Activated CD8-positive, alpha-beta T cell treated with anti-CD3 and anti-CD28 coated beads for 36 hours (primary cell): ENCODE data around the gene SFR1. TPM values are rescaled to one million over a fixed set of nuclear protein-coding genes. Genes with fewer than 3 reads are reported as not detected.

Experiments
- ATAC-seq: fragments of 200-7000 bp; cut with Tn5 transposase; one replicate; pipeline ENCODE4 v1.10.0; 2021; ENCODE audit warnings: mild to moderate bottlenecking, moderate library complexity
- CTCF ChIA-PET: fragments of 350-600 bp; sonication (Branson Sonifier 250); formaldehyde crosslinking; loops from one replicate; lab custom pipeline; 2021; ENCODE audit warnings: antibody characterized with exemption; lab: Charles Lee
- POLR2A ChIA-PET: fragments of 350-600 bp; sonication (Branson Sonifier 250); formaldehyde crosslinking; loops from one replicate; lab custom pipeline; 2021; ENCODE audit warnings: antibody characterized with exemption; lab: Charles Lee
- DNase-seq: peaks from one replicate; pipeline ENCODE4 v3.0.0-alpha.2; 2020
- H3K27ac Mint-ChIP-seq: one replicate; pipeline ENCODE4 v1.8.0; 2021; ENCODE audit warnings: mild to moderate bottlenecking, mixed read lengths
- H3K27me3 Mint-ChIP-seq: one replicate; pipeline ENCODE4 v1.8.0; 2021; ENCODE audit warnings: mixed read lengths
- H3K36me3 Mint-ChIP-seq: one replicate; pipeline ENCODE4 v1.8.0; 2021; ENCODE audit warnings: low read depth, mixed read lengths
- H3K4me1 Mint-ChIP-seq: one replicate; pipeline ENCODE4 v1.8.0; 2021; ENCODE audit warnings: low read depth, mixed read lengths
- H3K4me3 Mint-ChIP-seq: one replicate; pipeline ENCODE4 v1.8.0; 2021; ENCODE audit warnings: mild to moderate bottlenecking, moderate library complexity, mixed read lengths
- H3K9me3 Mint-ChIP-seq: one replicate; pipeline ENCODE4 v1.8.0; 2021; ENCODE audit warnings: mixed read lengths
- intact Hi-C: fragments of 100-400 bp; cut with micrococcal nuclease; formaldehyde crosslinking; loops from one replicate; pipeline ENCODE4 v1.10.0; 2022
- total RNA-seq, 2 experiments: library from RNA; stranded (reverse); gene quantifications; one replicate each; pipeline ENCODE4 v1.2.3, GENCODE V29; 2021
- TF ChIP-seq, protein P1 (sequence below): fragments of 200-600 bp; IDR thresholded peaks from one replicate; pipeline ENCODE4 v1.8.0; 2022; ENCODE audit warnings: antibody characterized with exemption, mild to moderate bottlenecking

Gene SFR1
- total RNA-seq, 2 experiments from 2014 or later, result 16.8 to 17.9 TPM

DNA sequence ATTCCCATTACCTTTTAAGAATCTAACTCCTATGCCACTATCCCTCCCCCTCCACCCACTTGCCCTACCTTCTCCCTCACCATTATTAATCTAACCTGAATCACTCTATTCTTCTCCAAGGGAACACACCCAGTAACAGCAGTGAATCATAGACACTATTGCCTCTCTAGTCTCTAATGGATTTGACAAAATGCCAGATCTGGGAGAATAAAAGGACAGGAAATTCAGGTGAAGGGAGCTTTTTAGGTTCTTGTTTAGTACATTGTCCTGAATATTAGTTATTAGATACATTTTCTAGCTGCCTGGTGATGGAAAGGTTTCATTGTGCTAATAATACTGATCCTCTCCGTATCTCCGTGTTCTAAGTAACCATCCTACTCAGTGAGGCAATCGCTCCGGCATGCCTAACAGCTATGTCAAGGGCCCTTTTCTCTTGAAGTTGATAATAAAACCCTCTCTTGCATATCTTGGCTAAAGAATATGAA is 4.1 kb upstream of the SFR1 start:
- Mint-ChIP-seq H3K4me1 (peaks cover 12% of the 10 kb centered on the region), H3K4me3 (no peak overlapping the region), H3K36me3 (no peaks in the 10 kb centered on the region), H3K9me3 (no peaks in the 10 kb centered on the region), H3K27me3 (no peaks in the 10 kb centered on the region), H3K27ac (no peak overlapping the region)
- POLR2A ChIA-PET, result no interaction called here
- DNase-seq (no peak), ATAC-seq (no peak)
- intact Hi-C loops, result no loop called here
- TF ChIP-seq, protein P1, sequence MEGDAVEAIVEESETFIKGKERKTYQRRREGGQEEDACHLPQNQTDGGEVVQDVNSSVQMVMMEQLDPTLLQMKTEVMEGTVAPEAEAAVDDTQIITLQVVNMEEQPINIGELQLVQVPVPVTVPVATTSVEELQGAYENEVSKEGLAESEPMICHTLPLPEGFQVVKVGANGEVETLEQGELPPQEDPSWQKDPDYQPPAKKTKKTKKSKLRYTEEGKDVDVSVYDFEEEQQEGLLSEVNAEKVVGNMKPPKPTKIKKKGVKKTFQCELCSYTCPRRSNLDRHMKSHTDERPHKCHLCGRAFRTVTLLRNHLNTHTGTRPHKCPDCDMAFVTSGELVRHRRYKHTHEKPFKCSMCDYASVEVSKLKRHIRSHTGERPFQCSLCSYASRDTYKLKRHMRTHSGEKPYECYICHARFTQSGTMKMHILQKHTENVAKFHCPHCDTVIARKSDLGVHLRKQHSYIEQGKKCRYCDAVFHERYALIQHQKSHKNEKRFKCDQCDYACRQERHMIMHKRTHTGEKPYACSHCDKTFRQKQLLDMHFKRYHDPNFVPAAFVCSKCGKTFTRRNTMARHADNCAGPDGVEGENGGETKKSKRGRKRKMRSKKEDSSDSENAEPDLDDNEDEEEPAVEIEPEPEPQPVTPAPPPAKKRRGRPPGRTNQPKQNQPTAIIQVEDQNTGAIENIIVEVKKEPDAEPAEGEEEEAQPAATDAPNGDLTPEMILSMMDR, result no peak
- CTCF ChIA-PET, result interaction anchor here (0.9 kb wide), 1 partner anchor 10 kb away, joined by 3 read pairs; no protein-coding TSS in a partner anchor

DNA sequence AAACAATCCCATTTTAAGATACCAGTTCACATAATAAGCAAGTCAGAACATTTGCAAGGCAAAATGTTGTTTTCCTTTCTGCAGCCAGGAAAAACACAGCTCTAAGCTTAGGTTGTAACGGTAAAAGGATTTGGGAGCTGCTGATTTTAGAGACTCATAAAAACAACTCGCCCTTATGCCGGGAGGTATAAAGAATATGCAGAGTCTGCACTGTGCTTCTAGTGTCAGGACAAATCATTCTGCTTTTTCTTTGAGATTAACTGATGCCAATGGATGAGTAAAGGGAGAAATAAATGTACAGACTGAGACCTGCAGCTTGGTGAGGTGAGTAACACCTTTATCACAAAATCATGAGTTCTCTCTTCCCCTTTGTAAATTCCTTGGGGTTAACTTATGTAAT is 2.0 kb upstream of the SFR1 start:
- ATAC-seq (no peak), DNase-seq (no peak)
- POLR2A ChIA-PET, result interaction anchor here (1.0 to 2.2 kb wide), 3 partner anchors 17 to 158 kb away, joined by 3 to 8 read pairs (median 7); no protein-coding TSS in a partner anchor
- intact Hi-C loops, result loop anchor here (5.0 to 10.0 kb wide), 2 partner anchors 153 to 205 kb away; partner anchors contain the start of genes SLK and STN1
- Mint-ChIP-seq H3K9me3 (no peaks in the 10 kb centered on the region), H3K27me3 (no peaks in the 10 kb centered on the region), H3K4me3 (no peak overlapping the region), H3K27ac (peak overlapping the region; percentile 22), H3K4me1 (peaks cover 21% of the 10 kb centered on the region), H3K36me3 (peaks cover 4% of the 10 kb centered on the region)
- TF ChIP-seq, protein P1, result no peak
- CTCF ChIA-PET, result interaction anchor here (0.7 to 4.7 kb wide), 4 partner anchors 17 to 233 kb away, joined by 3 to 45 read pairs (median 4); no protein-coding TSS in a partner anchor

DNA sequence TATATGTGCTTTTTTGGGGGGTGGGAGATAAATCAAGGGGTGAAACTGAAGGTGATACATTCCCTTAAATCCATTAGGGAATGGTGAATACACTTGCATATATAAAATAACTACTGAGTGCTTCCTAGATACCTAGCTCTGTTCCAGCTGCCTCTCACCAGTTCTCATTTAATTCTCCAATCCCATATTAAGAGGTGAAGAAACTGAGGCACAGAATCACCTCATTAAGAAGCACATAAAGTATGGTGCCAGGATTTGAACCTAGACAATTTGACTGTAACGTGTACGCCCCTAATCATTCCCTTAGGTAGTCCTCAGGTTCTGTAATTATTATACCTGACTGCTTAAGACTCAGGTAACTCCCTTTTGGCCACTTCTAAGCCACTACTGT is 1.5 kb upstream of the SFR1 start:
- Mint-ChIP-seq H3K4me1 (peaks cover 25% of the 10 kb centered on the region), H3K27me3 (no peaks in the 10 kb centered on the region), H3K27ac (peak overlapping the region; percentile 98), H3K9me3 (no peaks in the 10 kb centered on the region), H3K4me3 (peak overlapping the region; percentile 85), H3K36me3 (peaks cover 8% of the 10 kb centered on the region)
- ATAC-seq (no peak), DNase-seq (no peak)
- CTCF ChIA-PET, result interaction anchor here (0.8 to 4.7 kb wide), 8 partner anchors 10 to 234 kb away, joined by 3 to 45 read pairs (median 6); no protein-coding TSS in a partner anchor
- intact Hi-C loops, result loop anchor here (5.0 to 10.0 kb wide), 2 partner anchors 153 to 206 kb away; partner anchors contain the start of genes SLK and STN1
- POLR2A ChIA-PET, result interaction anchor here (1.0 to 2.2 kb wide), 9 partner anchors 11 to 209 kb away, joined by 3 to 11 read pairs (median 7); partner anchors contain the start of genes GSTO1 and SLK
- TF ChIP-seq, protein P1, result no peak

DNA sequence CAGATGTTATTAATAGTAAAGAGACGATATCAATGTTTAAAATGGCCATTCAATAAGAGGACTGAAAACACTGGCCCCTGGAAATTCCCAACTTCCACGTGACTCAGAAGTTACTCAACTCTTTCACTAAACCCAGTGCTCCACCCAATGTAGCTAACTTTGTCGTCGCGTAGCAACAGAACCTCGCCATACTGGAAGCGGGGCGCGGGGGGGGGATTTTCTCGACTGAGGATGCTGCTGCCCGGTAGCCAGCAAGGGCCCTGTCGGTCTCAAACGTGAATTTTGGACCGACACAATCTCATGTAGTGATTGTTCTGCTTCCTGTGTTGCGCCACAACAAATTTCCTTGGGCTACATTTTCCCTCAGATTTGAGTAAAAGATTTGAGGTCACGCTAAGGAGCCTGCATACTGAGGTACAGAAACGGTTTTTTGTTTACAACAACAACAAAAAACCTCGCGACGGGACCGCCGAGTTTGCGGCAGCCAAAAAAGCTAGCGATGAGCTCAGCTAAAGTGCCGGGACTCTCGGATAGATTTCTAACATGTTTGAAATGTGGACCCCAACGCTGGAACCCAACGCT is 977 bp upstream of the SFR1 start:
- peaks cover 25% of the 10 kb centered on the region for H3K4me1 Mint-ChIP-seq
- CTCF ChIA-PET, result interaction anchor here (0.7 to 4.7 kb wide), 28 partner anchors 8 to 234 kb away, joined by 3 to 45 read pairs (median 5); no protein-coding TSS in a partner anchor
- peaks cover 9% of the 10 kb centered on the region for H3K36me3 Mint-ChIP-seq
- H3K9me3 Mint-ChIP-seq, result no peaks in the 10 kb centered on the region
- intact Hi-C loops, result loop anchor here (5.0 to 10.0 kb wide), 2 partner anchors 154 to 206 kb away; partner anchors contain the start of genes SLK and STN1
- H3K27ac Mint-ChIP-seq, result peak overlapping the region; percentile 98
- ATAC-seq, result peak; percentile 24
- POLR2A ChIA-PET, result interaction anchor here (0.7 to 2.2 kb wide), 17 partner anchors 10 to 233 kb away, joined by 3 to 11 read pairs (median 5); partner anchors contain the start of genes GSTO1 and SLK
- DNase-seq, result peak; percentile 94
- TF ChIP-seq, protein P1, result no peak
- H3K27me3 Mint-ChIP-seq, result no peaks in the 10 kb centered on the region
- H3K4me3 Mint-ChIP-seq, result peak overlapping the region; percentile 85
